NB4 (cell line): ENCODE measurements around the gene SUN5.

Source experiments
- DNase-seq: peaks from one replicate; pipeline ENCODE4 v3.0.0; 2010; ENCODE audit warnings: low read depth
- H3K4me3 ChIP-seq: one replicate; pipeline ENCODE4 v1.5.1; 2011; ENCODE audit warnings: mild to moderate bottlenecking, low read depth, low read length, moderate library complexity
- CTCF ChIP-seq: IDR thresholded peaks from one replicate; pipeline ENCODE4 v1.5.1; 2012; ENCODE audit warnings: low read depth, low read length
- MAX ChIP-seq: IDR thresholded peaks from 2 replicates; pipeline ENCODE4 v1.6.1; 2011; ENCODE audit warnings: low read depth, low read length
- MYC ChIP-seq: IDR thresholded peaks from 2 replicates; pipeline ENCODE4 v1.6.1; 2011; ENCODE audit warnings: low read depth, low read length
- POLR2A ChIP-seq: IDR thresholded peaks from 2 replicates; pipeline ENCODE4 v1.6.1; 2011; ENCODE audit warnings: mild to moderate bottlenecking; ENCODE audit not compliant: insufficient read length; ENCODE audit errors: extremely low read depth

The SUN5 gene

GRCh38 chr20:33024609-33025317 lies 20.5 kb upstream of the SUN5 start:
- TF ChIP-seq POLR2A (no peak), MYC (no peak), MAX (no peak), CTCF (no peak)
- no peak for DNase-seq
- no peak overlapping the region for H3K4me3 ChIP-seq

- TF ChIP-seq MYC (no peak), MAX (no peak), POLR2A (no peak), CTCF (no peak)
- DNase-seq, result no peak
- no peak overlapping the region for H3K4me3 ChIP-seq
Observed at GRCh38 chr20:33024243-33024560, 20.0 kb upstream of the SUN5 start.

- DNase-seq, result no peak
- H3K4me3 ChIP-seq, result no peak overlapping the region
- TF ChIP-seq MAX (no peak), POLR2A (no peak)
Observed at GRCh38 chr20:33023439-33024242, 19.4 kb upstream of the SUN5 start.

DNA sequence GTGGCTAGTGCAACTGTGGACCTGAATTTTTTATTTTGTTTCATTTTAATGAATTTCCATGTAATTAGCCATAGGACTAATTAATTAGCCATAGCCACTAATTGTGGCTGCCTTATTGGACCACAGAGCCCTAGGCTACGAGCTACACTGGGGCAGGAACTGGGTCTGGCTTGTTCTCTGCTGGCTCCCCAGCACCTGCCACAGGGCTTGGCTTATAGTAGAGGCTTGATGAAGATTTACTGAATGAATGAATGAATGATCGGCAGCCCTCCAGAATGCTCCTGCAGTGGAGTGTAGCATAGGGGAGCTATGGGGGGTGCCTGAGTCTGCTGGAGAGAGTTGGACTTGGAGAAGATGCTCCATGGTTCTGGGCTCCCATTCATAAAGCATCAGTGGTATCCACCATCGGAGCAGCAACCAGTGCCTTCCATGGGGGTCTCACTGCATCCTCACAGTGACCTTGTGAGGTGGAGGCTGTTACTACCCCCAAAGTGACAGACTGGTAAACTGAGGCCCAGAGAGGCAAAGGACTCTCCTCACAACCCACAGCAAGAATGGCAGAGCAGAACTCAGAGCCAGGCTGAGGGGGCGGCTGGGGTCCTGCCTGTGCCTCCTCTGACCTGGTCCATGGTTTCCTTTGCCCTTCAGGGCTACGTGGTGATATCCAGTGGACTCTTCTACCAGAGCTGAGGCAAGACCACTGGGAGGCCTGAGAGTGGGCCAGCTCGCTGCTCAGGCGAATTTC lies 18.6 kb upstream of the SUN5 start:
- TF ChIP-seq MYC (no peak), POLR2A (no peak), CTCF (no peak), MAX (no peak)
- no peak overlapping the region for H3K4me3 ChIP-seq
- no peak for DNase-seq

DNA sequence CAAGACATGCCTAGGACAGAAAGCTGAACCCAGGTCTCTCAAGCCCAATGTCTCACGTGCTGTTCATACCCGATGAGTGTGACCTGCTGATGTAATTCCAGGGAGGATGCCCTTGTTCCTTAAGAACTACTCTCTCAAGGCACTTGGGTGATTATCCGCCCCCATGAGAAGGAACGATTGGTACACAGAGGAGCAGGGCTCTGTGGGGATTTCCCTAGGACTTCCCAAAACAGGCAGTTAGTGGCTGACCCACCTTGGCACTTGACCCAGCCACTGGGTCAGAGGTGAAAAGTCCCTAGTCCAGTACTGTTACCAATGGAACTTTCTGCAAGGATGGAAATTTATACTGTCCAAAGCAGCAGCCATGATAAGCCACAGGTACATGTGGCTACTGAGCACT lies 18.1 kb upstream of the SUN5 start:
- no peak for TF ChIP-seq POLR2A
- TF ChIP-seq CTCF, result no peak
- no peak overlapping the region for H3K4me3 ChIP-seq
- no peak for DNase-seq

DNA sequence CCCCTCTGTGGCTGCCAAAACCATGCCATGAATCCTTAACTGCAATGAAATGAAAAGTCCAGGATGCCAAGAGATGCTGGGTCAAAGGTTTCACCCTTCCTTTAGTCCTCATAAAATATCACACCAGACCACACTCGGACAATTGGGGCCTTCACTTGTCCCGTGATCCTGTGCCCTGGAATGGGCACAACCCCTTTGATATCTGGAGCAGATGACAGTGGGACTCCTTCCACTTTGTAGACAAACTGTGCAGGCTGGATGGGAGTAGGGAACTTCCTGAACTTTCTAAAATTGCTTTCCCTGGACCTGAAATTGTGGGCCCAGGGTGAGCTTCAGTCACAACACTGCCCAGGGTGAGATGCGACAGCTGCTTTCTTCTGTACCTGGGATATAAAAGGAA lies 17.6 kb upstream of the SUN5 start:
- no peak overlapping the region for H3K4me3 ChIP-seq
- no peak for DNase-seq
- TF ChIP-seq MYC (no peak), MAX (no peak), CTCF (no peak), POLR2A (no peak)
